ENCODE data around the gene SLC35A1. TPM values are rescaled to one million over a fixed set of nuclear protein-coding genes. Genes with fewer than 3 reads are reported as not detected.

Gene SLC35A1
- total and polyA plus RNA-seq, 2 of the 8 experiments (the other 6 are each of a cell fraction or from before 2014, with no cell fraction given) = 4.7 to 9.2 TPM

DNA sequence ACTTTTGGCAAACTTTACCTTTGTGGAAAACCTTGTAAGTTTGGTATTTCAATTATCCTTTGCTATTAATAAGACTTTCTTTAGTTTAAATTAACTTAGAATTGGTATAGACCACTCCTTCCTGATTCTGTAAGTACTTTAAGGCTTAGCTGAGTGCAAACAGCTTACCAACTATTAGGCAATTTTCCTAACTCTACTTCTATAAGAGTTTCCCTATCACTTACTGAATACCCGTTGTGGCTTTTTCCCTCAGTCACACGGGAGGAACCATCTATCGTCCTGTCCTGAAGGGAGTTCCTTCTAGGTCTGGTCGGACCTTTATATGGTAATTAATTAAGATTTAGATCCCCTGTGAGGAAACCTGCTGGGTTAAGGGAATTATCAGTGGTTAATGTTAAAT is 9.6 kb downstream of the SLC35A1 start:
- no peaks in the 10 kb centered on the region for H3K79me1 ChIP-seq (ENCODE audit: low read depth, low read length)
- H4K5ac ChIP-seq (ENCODE audit: insufficient read length, low read depth, low read length) = no peak overlapping the region
- H2BK20ac ChIP-seq (ENCODE audit: low read length) = no peak overlapping the region
- no peaks in the 10 kb centered on the region for H3K23me2 ChIP-seq (ENCODE audit: low read depth, low read length)
- H4K91ac ChIP-seq (replicated peaks; ENCODE audit: insufficient read length, low read length) = no peak overlapping the region
- H3K4ac ChIP-seq (replicated peaks; ENCODE audit: insufficient read length, low read depth, low read length) = no peak overlapping the region
- H3K4me1 ChIP-seq (replicated peaks in 1 of 4; ENCODE audit: control insufficient read depth in 3 of 4, insufficient read depth in 4 of 4, low read length in 3 of 4) = peaks cover 7 to 8% (median 7%) of the 10 kb centered on the region in 4 experiments
- H2BK5ac ChIP-seq (ENCODE audit: low read depth, low read length) = no peak overlapping the region
- ChIA-PET POLR2A (ENCODE audit: partially characterized antibody) (no interaction called here), CTCF (ENCODE audit: partially characterized antibody) (interaction anchor here (0.6 to 1.2 kb wide), 2 partner anchors 17 to 89 kb away, joined by 3 read pairs; no protein-coding TSS in a partner anchor)
- no peaks in the 10 kb centered on the region for H3K9me3 ChIP-seq (ENCODE audit: insufficient read depth in 2 of 2, low read depth in 1 of 2, low read length in 1 of 2)
- FAIRE-seq (no peak), DNase-seq (ENCODE audit: low read depth in 1 of 2, low spot score in 2 of 2) (no peak)
- H3K36me3 ChIP-seq (ENCODE audit: control insufficient read depth in 2 of 4, insufficient read depth in 4 of 4, low read length in 3 of 4) = no peaks in the 10 kb centered on the region
- H3K79me2 ChIP-seq (ENCODE audit: control insufficient read depth in 1 of 2, insufficient read depth in 2 of 2, low read length in 2 of 2) = no peaks in the 10 kb centered on the region
- H2AFZ ChIP-seq (ENCODE audit: low read length) = no peak overlapping the region
- H3K27ac ChIP-seq (ENCODE audit: low read depth, low read length) = no peak overlapping the region
- no peak overlapping the region for H3K4me3 ChIP-seq (ENCODE audit: extremely low read depth in 1 of 4, insufficient read depth in 2 of 4, low read depth in 3 of 4, low read length in 4 of 4)
- no peak overlapping the region for H4K8ac ChIP-seq (ENCODE audit: extremely low read depth, insufficient read depth, low read length)
- H3K4me2 ChIP-seq (ENCODE audit: insufficient read depth in 1 of 2, low read depth in 2 of 2, low read length in 2 of 2) = no peak overlapping the region
- H3K56ac ChIP-seq (replicated peaks; ENCODE audit: insufficient read length, low read depth, low read length) = no peak overlapping the region
- 90% methylated on average over 4 of the region's 4 CpGs; no CpG with 5 or more reads in 1 of the 2 experiments for WGBS, 2 experiments (ENCODE audit: extremely low coverage in 1 of 2, insufficient coverage in 1 of 2, insufficient read length in 1 of 2, insufficient replicate concordance in 2 of 2, low coverage in 1 of 2, low lambda C conversion rate in 2 of 2, missing lambda C conversion rate in 1 of 2)
- no peak overlapping the region for H2BK12ac ChIP-seq (ENCODE audit: low read depth, low read length)
- H2BK120ac ChIP-seq (replicated peaks; ENCODE audit: low read depth, low read length) = no peak overlapping the region
- no peaks in the 10 kb centered on the region for H3K27me3 ChIP-seq (replicated peaks in 1 of 4; ENCODE audit: control insufficient read depth in 3 of 4, extremely low read depth in 1 of 4, insufficient read depth in 3 of 4, low read length in 3 of 4)
- no peak overlapping the region for H2BK15ac ChIP-seq (ENCODE audit: low read length)
- no peak overlapping the region for H3K23ac ChIP-seq (ENCODE audit: insufficient read length)
- no peaks in the 10 kb centered on the region for H4K20me1 ChIP-seq (replicated peaks in 1 of 2; ENCODE audit: control insufficient read depth in 1 of 2, insufficient read depth in 2 of 2, low read length in 2 of 2)
- no peak overlapping the region for H3K14ac ChIP-seq (ENCODE audit: insufficient read length)
- no peak overlapping the region for H3K18ac ChIP-seq (ENCODE audit: extremely low read depth, low read length)
- H3K9ac ChIP-seq (replicated peaks in 1 of 4; ENCODE audit: extremely low read depth in 1 of 4, low read depth in 3 of 4, low read length in 3 of 4) = no peak overlapping the region
- no peak overlapping the region for H2AK5ac ChIP-seq (ENCODE audit: low read depth, low read length)
- TF ChIP-seq, protein P1, sequence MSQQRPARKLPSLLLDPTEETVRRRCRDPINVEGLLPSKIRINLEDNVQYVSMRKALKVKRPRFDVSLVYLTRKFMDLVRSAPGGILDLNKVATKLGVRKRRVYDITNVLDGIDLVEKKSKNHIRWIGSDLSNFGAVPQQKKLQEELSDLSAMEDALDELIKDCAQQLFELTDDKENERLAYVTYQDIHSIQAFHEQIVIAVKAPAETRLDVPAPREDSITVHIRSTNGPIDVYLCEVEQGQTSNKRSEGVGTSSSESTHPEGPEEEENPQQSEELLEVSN (IDR thresholded peaks at IDR 0.05) = no peak
- no peak for TF ChIP-seq SP4 (IDR thresholded peaks at IDR 0.05; ENCODE audit: low read length)
- no peak for TF ChIP-seq NANOG (IDR thresholded peaks at IDR 0.05; ENCODE audit: insufficient read depth, low read depth, low read length, poor library complexity, severe bottlenecking)
- no peak for TF ChIP-seq BRCA1 (IDR thresholded peaks at IDR 0.05; ENCODE audit: low read depth, low read length)
- TF ChIP-seq SP2 (IDR thresholded peaks at IDR 0.05; ENCODE audit: low read length) = no peak
- no peak for TF ChIP-seq CBX5 (IDR thresholded peaks at IDR 0.05; ENCODE audit: low read depth, low read length)

Measured in H1 (cell line).